HUES48 (cell line): Measurements from ENCODE around the gene FMN2.

Source experiments
- H3K27ac ChIP-seq: one replicate; pipeline ENCODE4 v1.7.0; 2013; ENCODE audit warnings: low read depth, low read length, inconsistent platforms
- H3K27me3 ChIP-seq: 2 replicates; pipeline ENCODE4 v1.6.1; 2013; ENCODE audit warnings: mild to moderate bottlenecking, low read length; ENCODE audit not compliant: control insufficient read depth, insufficient read depth
- H3K36me3 ChIP-seq: 2 replicates; pipeline ENCODE4 v1.6.1; 2013; ENCODE audit warnings: low read length; ENCODE audit not compliant: control insufficient read depth, insufficient read depth
- H3K4me1 ChIP-seq: 2 replicates; pipeline ENCODE4 v1.6.1; 2013; ENCODE audit warnings: mild to moderate bottlenecking, low read length; ENCODE audit not compliant: control insufficient read depth, insufficient read depth
- H3K4me3 ChIP-seq: 2 replicates; pipeline ENCODE4 v1.5.1; 2013; ENCODE audit warnings: mild to moderate bottlenecking, low read depth, low read length
- H3K9ac ChIP-seq: 2 replicates; pipeline ENCODE4 v1.6.1; 2013; ENCODE audit warnings: mild to moderate bottlenecking, low read depth, low read length, moderate library complexity
- H3K9me3 ChIP-seq: 2 replicates; pipeline ENCODE4 v1.6.1; 2013; ENCODE audit warnings: low read length; ENCODE audit not compliant: control insufficient read depth, insufficient read depth

The FMN2 gene

GRCh38 chr1:240362826-240363225, 271.1 kb downstream of the FMN2 start:
- Histone ChIP-seq H3K27me3 (no peaks in the 10 kb centered on the region), H3K9me3 (no peaks in the 10 kb centered on the region), H3K36me3 (no peaks in the 10 kb centered on the region), H3K4me1 (no peaks in the 10 kb centered on the region), H3K4me3 (no peak overlapping the region), H3K9ac (no peak overlapping the region), H3K27ac (no peak overlapping the region)

GRCh38 chr1:240363315-240363714, 271.6 kb downstream of the FMN2 start:
- H3K36me3 ChIP-seq = no peaks in the 10 kb centered on the region
- H3K4me1 ChIP-seq = no peaks in the 10 kb centered on the region
- no peaks in the 10 kb centered on the region for H3K27me3 ChIP-seq
- no peak overlapping the region for H3K27ac ChIP-seq
- no peaks in the 10 kb centered on the region for H3K9me3 ChIP-seq
- no peak overlapping the region for H3K9ac ChIP-seq
- no peak overlapping the region for H3K4me3 ChIP-seq

GRCh38 chr1:240363914-240364313, 272.2 kb downstream of the FMN2 start:
- H3K4me1 ChIP-seq = no peaks in the 10 kb centered on the region

GRCh38 chr1:240366636-240367035, 275.0 kb downstream of the FMN2 start:
- H3K4me1 ChIP-seq = no peaks in the 10 kb centered on the region
- no peak overlapping the region for H3K27ac ChIP-seq
- H3K9ac ChIP-seq = no peak overlapping the region
- H3K4me3 ChIP-seq = no peak overlapping the region
- no peaks in the 10 kb centered on the region for H3K27me3 ChIP-seq
- no peaks in the 10 kb centered on the region for H3K9me3 ChIP-seq
- H3K36me3 ChIP-seq = no peaks in the 10 kb centered on the region

More at GRCh38 chr1:240363914-240364313, 272.2 kb downstream of the FMN2 start:
- Histone ChIP-seq H3K9me3 (no peaks in the 10 kb centered on the region), H3K27ac (no peak overlapping the region), H3K9ac (no peak overlapping the region), H3K36me3 (no peaks in the 10 kb centered on the region), H3K27me3 (no peaks in the 10 kb centered on the region), H3K4me3 (no peak overlapping the region)

GRCh38 chr1:240385551-240385950, 293.9 kb downstream of the FMN2 start:
- H3K27ac ChIP-seq = no peak overlapping the region
- H3K36me3 ChIP-seq = no peaks in the 10 kb centered on the region
- peaks cover 9% of the 10 kb centered on the region; the same call in 1 of the 2 replicates for H3K4me1 ChIP-seq
- no peak overlapping the region for H3K4me3 ChIP-seq
- H3K9ac ChIP-seq = no peak overlapping the region
- H3K9me3 ChIP-seq = peaks cover 15% of the 10 kb centered on the region
- no peaks in the 10 kb centered on the region for H3K27me3 ChIP-seq

GRCh38 chr1:240385985-240386978, 294.6 kb downstream of the FMN2 start:
- H3K9ac ChIP-seq = no peak overlapping the region
- no peak overlapping the region for H3K27ac ChIP-seq
- H3K27me3 ChIP-seq = no peaks in the 10 kb centered on the region
- H3K4me1 ChIP-seq = peaks cover 9% of the 10 kb centered on the region; the same call in 1 of the 2 replicates
- H3K4me3 ChIP-seq = no peak overlapping the region
- peaks cover 8% of the 10 kb centered on the region for H3K9me3 ChIP-seq
- no peaks in the 10 kb centered on the region for H3K36me3 ChIP-seq

- Histone ChIP-seq H3K4me3 (no peak overlapping the region), H3K36me3 (no peaks in the 10 kb centered on the region), H3K27me3 (no peaks in the 10 kb centered on the region), H3K9ac (no peak overlapping the region), H3K27ac (no peak overlapping the region), H3K4me1 (peaks cover 9% of the 10 kb centered on the region; the same call in 1 of the 2 replicates), H3K9me3 (peaks cover under 1% of the 10 kb centered on the region; the same call in 1 of the 2 replicates)
Observed at GRCh38 chr1:240387051-240387450, 295.4 kb downstream of the FMN2 start.

- H3K27ac ChIP-seq = no peak overlapping the region
- no peak overlapping the region for H3K4me3 ChIP-seq
- H3K27me3 ChIP-seq = no peaks in the 10 kb centered on the region
- no peaks in the 10 kb centered on the region for H3K4me1 ChIP-seq
- H3K9me3 ChIP-seq = no peaks in the 10 kb centered on the region
- H3K36me3 ChIP-seq = no peaks in the 10 kb centered on the region
- no peak overlapping the region for H3K9ac ChIP-seq
Observed at GRCh38 chr1:240391660-240392260, 300.1 kb downstream of the FMN2 start.

GRCh38 chr1:240394353-240394752, 302.7 kb downstream of the FMN2 start:
- Histone ChIP-seq H3K9ac (no peak overlapping the region), H3K4me3 (no peak overlapping the region), H3K27ac (no peak overlapping the region), H3K4me1 (peaks cover 4% of the 10 kb centered on the region; the same call in 1 of the 2 replicates), H3K27me3 (no peaks in the 10 kb centered on the region), H3K9me3 (no peaks in the 10 kb centered on the region), H3K36me3 (no peaks in the 10 kb centered on the region)

GRCh38 chr1:240395336-240395735, 303.7 kb downstream of the FMN2 start:
- Histone ChIP-seq H3K9me3 (no peaks in the 10 kb centered on the region), H3K4me3 (no peak overlapping the region), H3K27me3 (no peaks in the 10 kb centered on the region), H3K9ac (no peak overlapping the region), H3K4me1 (peaks cover 7% of the 10 kb centered on the region; the same call in 1 of the 2 replicates), H3K27ac (no peak overlapping the region), H3K36me3 (no peaks in the 10 kb centered on the region)

GRCh38 chr1:240399381-240399780, 307.7 kb downstream of the FMN2 start:
- no peaks in the 10 kb centered on the region for H3K36me3 ChIP-seq
- H3K4me3 ChIP-seq = no peak overlapping the region
- H3K4me1 ChIP-seq = peaks cover 7% of the 10 kb centered on the region; the same call in 1 of the 2 replicates
- H3K27me3 ChIP-seq = no peaks in the 10 kb centered on the region
- H3K27ac ChIP-seq = no peak overlapping the region
- H3K9ac ChIP-seq = no peak overlapping the region
- no peaks in the 10 kb centered on the region for H3K9me3 ChIP-seq
